ENCODE data around the gene LIN9.
"Not testable (repeated sequence)": the region's sequence is repeated elsewhere in the genome, so short reads cannot be mapped to it uniquely, and the experiment has no call there.

Gene LIN9

GRCh38 chr1:226268421-226269124, 40.4 kb downstream of the LIN9 start:
- DNase-seq (ENCODE audit: extremely low read depth, insufficient read length), result no peak
- no peaks in the 10 kb centered on the region for H3K36me3 ChIP-seq (ENCODE audit: control insufficient read depth, insufficient read depth, low read length)
- no peak for TF ChIP-seq CTCF (IDR thresholded peaks at IDR 0.05; ENCODE audit: insufficient read depth, low read length, poor library complexity, severe bottlenecking)

GRCh38 chr1:226261818-226262217, 47.1 kb downstream of the LIN9 start:
- no peaks in the 10 kb centered on the region for H3K36me3 ChIP-seq (ENCODE audit: control insufficient read depth, insufficient read depth, low read length)
- no peak for DNase-seq (ENCODE audit: extremely low read depth, insufficient read length)
- no peak for TF ChIP-seq CTCF (IDR thresholded peaks at IDR 0.05; ENCODE audit: insufficient read depth, low read length, poor library complexity, severe bottlenecking)
- H3K27me3 ChIP-seq (replicated peaks; ENCODE audit: control insufficient read depth, insufficient read depth, low read length), result no peaks in the 10 kb centered on the region
- no peak overlapping the region for H3K4me3 ChIP-seq (replicated peaks; ENCODE audit: low read depth, low read length)

More at GRCh38 chr1:226268421-226269124, 40.4 kb downstream of the LIN9 start:
- Histone ChIP-seq H3K27me3 (replicated peaks; ENCODE audit: control insufficient read depth, insufficient read depth, low read length) (no peaks in the 10 kb centered on the region), H3K4me3 (replicated peaks; ENCODE audit: low read depth, low read length) (no peak overlapping the region)

- TF ChIP-seq CTCF (IDR thresholded peaks at IDR 0.05; ENCODE audit: insufficient read depth, low read length, poor library complexity, severe bottlenecking), result no peak
- no peaks in the 10 kb centered on the region for H3K27me3 ChIP-seq (replicated peaks; ENCODE audit: control insufficient read depth, insufficient read depth, low read length)
- no peak for DNase-seq (ENCODE audit: extremely low read depth, insufficient read length)
- no peak overlapping the region for H3K4me3 ChIP-seq (replicated peaks; ENCODE audit: low read depth, low read length)
- no peaks in the 10 kb centered on the region for H3K36me3 ChIP-seq (ENCODE audit: control insufficient read depth, insufficient read depth, low read length)
Observed at GRCh38 chr1:226255380-226255779, 53.6 kb downstream of the LIN9 start.

- Histone ChIP-seq H3K36me3 (ENCODE audit: control insufficient read depth, insufficient read depth, low read length) (no peaks in the 10 kb centered on the region), H3K27me3 (replicated peaks; ENCODE audit: control insufficient read depth, insufficient read depth, low read length) (no peaks in the 10 kb centered on the region), H3K4me3 (replicated peaks; ENCODE audit: low read depth, low read length) (no peak overlapping the region)
- DNase-seq (ENCODE audit: extremely low read depth, insufficient read length), result no peak
- TF ChIP-seq CTCF (IDR thresholded peaks at IDR 0.05; ENCODE audit: insufficient read depth, low read length, poor library complexity, severe bottlenecking), result no peak
Observed at GRCh38 chr1:226253933-226254332, 55.0 kb downstream of the LIN9 start.

GRCh38 chr1:226252841-226253240, 56.1 kb downstream of the LIN9 start:
- not testable (repeated sequence) for H3K27me3 ChIP-seq (replicated peaks; ENCODE audit: control insufficient read depth, insufficient read depth, low read length); H3K36me3 ChIP-seq (ENCODE audit: control insufficient read depth, insufficient read depth, low read length); H3K4me3 ChIP-seq (replicated peaks; ENCODE audit: low read depth, low read length); DNase-seq (ENCODE audit: extremely low read depth, insufficient read length)

GRCh38 chr1:226250511-226250910, 58.5 kb downstream of the LIN9 start:
- H3K36me3 ChIP-seq (ENCODE audit: control insufficient read depth, insufficient read depth, low read length), result no peaks in the 10 kb centered on the region
- DNase-seq (ENCODE audit: extremely low read depth, insufficient read length), result no peak
- no peak overlapping the region for H3K4me3 ChIP-seq (replicated peaks; ENCODE audit: low read depth, low read length)
- no peaks in the 10 kb centered on the region for H3K27me3 ChIP-seq (replicated peaks; ENCODE audit: control insufficient read depth, insufficient read depth, low read length)
- no peak for TF ChIP-seq CTCF (IDR thresholded peaks at IDR 0.05; ENCODE audit: insufficient read depth, low read length, poor library complexity, severe bottlenecking)

Measured in GM06990 (cell line).